ENCODE results near the gene FGB. TPM values are rescaled to one million over a fixed set of nuclear protein-coding genes. Genes with fewer than 3 reads are reported as not detected.

FGB gene
- total RNA-seq, 2 donors from 2014 or later, result not detected

GRCh38 chr4:154604696-154605200 lies 41.9 kb downstream of the FGB start:
- Histone ChIP-seq H3K27ac (no peak overlapping the region), H3K9me3 (no peaks in the 10 kb centered on the region), H3K4me3 (no peak overlapping the region), H3K27me3 (no peaks in the 10 kb centered on the region), H3K4me1 (no peaks in the 10 kb centered on the region), H3K36me3 (replicated peaks in 1 of 2; ENCODE audit: insufficient read depth in 1 of 2, low read depth in 2 of 2) (no peaks in the 10 kb centered on the region)
- intact Hi-C loops (cut with DNase I), result no loop called here
- WGBS, 2 donors, result 66 to 67% methylated on average over 4 of the region's 4 CpGs
- no peak for ATAC-seq
- DNase-seq, result no peak
- TF ChIP-seq CTCF (IDR thresholded peaks at IDR 0.05), result no peak

- 80 to 85% methylated on average over 6 of the region's 6 CpGs for WGBS, 2 donors
- TF ChIP-seq CTCF (IDR thresholded peaks at IDR 0.05), result no peak
- no peak for TF ChIP-seq POLR2A (IDR thresholded peaks at IDR 0.05)
- H3K4me1 ChIP-seq, result no peaks in the 10 kb centered on the region
- DNase-seq (no peak), ATAC-seq (no peak)
- no peak overlapping the region for H3K4me3 ChIP-seq
- H3K27ac ChIP-seq, result no peak overlapping the region
- no peaks in the 10 kb centered on the region for H3K36me3 ChIP-seq (replicated peaks in 1 of 2; ENCODE audit: insufficient read depth in 1 of 2, low read depth in 2 of 2)
- H3K9me3 ChIP-seq, result no peaks in the 10 kb centered on the region
- intact Hi-C loops (cut with DNase I), result no loop called here
- H3K27me3 ChIP-seq, result no peaks in the 10 kb centered on the region
These were observed 44.2 kb downstream of the FGB start for GRCh38 chr4:154606728-154607723.

DNA sequence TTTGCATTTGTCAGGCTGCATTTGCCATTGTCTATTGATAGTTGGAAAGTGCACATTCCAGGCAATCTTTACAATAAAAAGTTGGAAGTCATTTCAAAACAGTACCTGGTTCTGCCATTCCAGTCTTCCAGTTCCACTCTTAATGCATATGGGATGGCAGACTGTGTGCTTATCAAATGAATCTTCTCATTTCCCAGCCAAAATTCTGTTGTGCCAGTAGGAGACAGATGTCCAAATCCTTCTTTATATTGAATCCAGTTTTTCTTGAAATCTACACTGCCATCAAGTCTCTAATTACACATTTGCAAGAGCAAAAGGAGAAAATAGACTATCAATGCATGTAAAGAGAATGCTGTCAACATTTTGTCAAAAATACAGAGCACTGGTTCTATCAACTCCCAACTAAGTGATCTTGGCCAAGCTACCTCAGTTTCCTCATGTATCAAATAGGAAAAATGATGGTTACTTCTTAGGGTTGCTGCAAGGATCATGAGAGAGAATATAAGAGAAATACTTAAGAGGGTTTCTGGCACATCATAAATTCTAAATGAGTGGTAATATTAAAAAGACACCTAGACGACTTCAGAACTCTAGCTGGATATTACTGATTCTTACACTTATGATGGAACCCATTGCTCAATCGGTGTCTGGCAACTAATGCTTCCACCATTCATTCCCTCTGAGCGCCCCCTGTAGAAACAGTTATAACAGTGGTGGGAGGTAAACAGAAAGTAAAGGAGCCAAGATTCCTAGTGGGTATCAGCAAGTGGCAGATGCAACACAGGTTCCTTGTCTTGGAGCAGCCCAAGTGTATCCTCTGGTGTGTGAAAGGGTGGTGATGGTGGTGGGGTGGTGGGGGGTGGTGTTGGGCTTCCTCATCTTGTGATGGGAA lies 45.8 kb downstream of the FGB start:
- no peaks in the 10 kb centered on the region for H3K4me1 ChIP-seq
- DNase-seq, result no peak
- TF ChIP-seq CTCF (IDR thresholded peaks at IDR 0.05), result no peak
- no peak for TF ChIP-seq POLR2A (IDR thresholded peaks at IDR 0.05)
- WGBS, 2 donors, result 63 to 69% methylated on average over 3 of the region's 3 CpGs
- H3K27ac ChIP-seq, result no peak overlapping the region
- H3K9me3 ChIP-seq, result no peaks in the 10 kb centered on the region
- no peak overlapping the region for H3K4me3 ChIP-seq
- ATAC-seq, result no peak
- H3K36me3 ChIP-seq (replicated peaks in 1 of 2; ENCODE audit: insufficient read depth in 1 of 2, low read depth in 2 of 2), result no peaks in the 10 kb centered on the region
- H3K27me3 ChIP-seq, result no peaks in the 10 kb centered on the region
- intact Hi-C loops (cut with DNase I), result no loop called here

DNA sequence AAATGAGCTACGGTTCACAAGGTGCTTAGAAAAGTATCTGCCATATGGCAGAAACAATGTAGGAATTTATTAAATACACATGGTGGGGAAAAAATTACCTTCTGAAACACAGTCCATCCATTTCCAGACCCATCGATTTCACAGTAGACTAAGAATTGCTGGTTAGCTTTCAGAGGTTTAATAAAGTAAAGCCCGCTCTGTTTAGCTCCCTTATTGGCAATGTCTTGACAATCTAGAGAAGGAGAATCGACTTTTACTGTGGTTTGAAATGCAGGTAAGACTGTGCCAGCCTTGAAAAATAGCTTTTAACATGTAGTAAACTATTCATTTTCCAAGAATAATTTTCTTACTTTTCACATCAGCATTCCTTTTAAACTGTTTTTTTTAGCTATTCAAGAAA lies 46.7 kb downstream of the FGB start:
- DNase-seq, result no peak
- intact Hi-C loops (cut with DNase I), result no loop called here
- Histone ChIP-seq H3K4me3 (no peak overlapping the region), H3K27me3 (no peaks in the 10 kb centered on the region), H3K4me1 (no peaks in the 10 kb centered on the region), H3K36me3 (replicated peaks in 1 of 2; ENCODE audit: insufficient read depth in 1 of 2, low read depth in 2 of 2) (no peaks in the 10 kb centered on the region), H3K27ac (no peak overlapping the region), H3K9me3 (no peaks in the 10 kb centered on the region)
- 69 to 80% methylated on average over 4 of the region's 4 CpGs for WGBS, 2 donors
- no peak for ATAC-seq
- TF ChIP-seq POLR2A (IDR thresholded peaks at IDR 0.05), result no peak
- no peak for TF ChIP-seq CTCF (IDR thresholded peaks at IDR 0.05)
